Ishikawa (cell line): ENCODE measurements around the gene APBB2.

Experiments used
- CEBPB ChIP-seq: IDR thresholded peaks from 2 replicates; pipeline ENCODE4 v1.6.1; 2012
- CREB1 ChIP-seq: IDR thresholded peaks from 2 replicates; pipeline ENCODE4 v1.6.1; 2012; ENCODE audit warnings: low read depth
- EP300 ChIP-seq: IDR thresholded peaks from 2 replicates; pipeline ENCODE4 v1.6.1; 2012; ENCODE audit warnings: borderline replicate concordance
- MAX ChIP-seq: IDR thresholded peaks from 2 replicates; pipeline ENCODE4 v1.6.1; 2012
- RAD21 ChIP-seq: IDR thresholded peaks from 2 replicates; pipeline ENCODE4 v1.6.1; 2012; ENCODE audit warnings: low read depth
- REST ChIP-seq: IDR thresholded peaks from 2 replicates; pipeline ENCODE4 v1.6.1; 2012; ENCODE audit warnings: low read depth, mild to moderate bottlenecking
- YY1 ChIP-seq: IDR thresholded peaks from 2 replicates; pipeline ENCODE4 v1.6.1; 2012; ENCODE audit warnings: low read depth

GRCh38 chr4:40986375-40986774, 228.0 kb downstream of the APBB2 start:
- TF ChIP-seq CEBPB (no peak), EP300 (no peak), REST (no peak), MAX (no peak), CREB1 (no peak), RAD21 (no peak), YY1 (no peak)
